IPS-NIHi7 (cell line): ENCODE measurements around the gene CENPQ.

Source experiments
- DNase-seq: peaks from one replicate; pipeline ENCODE4 v3.0.0; 2012; ENCODE audit warnings: mixed read lengths; ENCODE audit errors: extremely low spot score

The CENPQ gene

GRCh38 chr6:49504666-49505065 lies 41.5 kb downstream of the CENPQ start:
- DNase-seq, result no peak

- DNase-seq, result no peak
Observed at GRCh38 chr6:49506569-49507111, 43.5 kb downstream of the CENPQ start.

- DNase-seq, result no peak
Observed at GRCh38 chr6:49509342-49509741, 46.2 kb downstream of the CENPQ start.

- no peak for DNase-seq
Observed at GRCh38 chr6:49513153-49513989, 50.2 kb downstream of the CENPQ start.

GRCh38 chr6:49514571-49515484 lies 51.7 kb downstream of the CENPQ start:
- DNase-seq, result no peak

GRCh38 chr6:49515485-49516146 lies 52.4 kb downstream of the CENPQ start:
- no peak for DNase-seq

GRCh38 chr6:49516147-49516505 lies 53.0 kb downstream of the CENPQ start:
- DNase-seq, result no peak

GRCh38 chr6:49517919-49518318 lies 54.7 kb downstream of the CENPQ start:
- DNase-seq, result no peak

- no peak for DNase-seq
Observed at GRCh38 chr6:49519660-49520059, 56.5 kb downstream of the CENPQ start.

- no peak for DNase-seq
Observed at GRCh38 chr6:49522710-49523593, 59.8 kb downstream of the CENPQ start.

GRCh38 chr6:49523901-49524300 lies 60.7 kb downstream of the CENPQ start:
- DNase-seq, result no peak

GRCh38 chr6:49524541-49524940 lies 61.4 kb downstream of the CENPQ start:
- DNase-seq, result no peak

GRCh38 chr6:49526598-49526997 lies 63.4 kb downstream of the CENPQ start:
- DNase-seq, result no peak

- no peak for DNase-seq
Observed at GRCh38 chr6:49527320-49527719, 64.2 kb downstream of the CENPQ start.

- no peak for DNase-seq
Observed at GRCh38 chr6:49528571-49528970, 65.4 kb downstream of the CENPQ start.

- DNase-seq, result no peak
Observed at GRCh38 chr6:49530141-49530776, 67.1 kb downstream of the CENPQ start.

- peak; percentile 17 for DNase-seq
Observed at GRCh38 chr6:49531774-49532569, 68.8 kb downstream of the CENPQ start.

- no peak for DNase-seq
Observed at GRCh38 chr6:49535795-49536194, 72.6 kb downstream of the CENPQ start.

GRCh38 chr6:49539102-49539501 lies 75.9 kb downstream of the CENPQ start:
- no peak for DNase-seq

- DNase-seq, result no peak
Observed at GRCh38 chr6:49540614-49541013, 77.4 kb downstream of the CENPQ start.
